GM19193 (cell line): ENCODE measurements around the gene CD247.
A peak's percentile ranks its signal among the peaks of the same experiment; 100 is the strongest.

ENCODE experiments used
- POLR2A ChIP-seq: IDR thresholded peaks from 4 replicates; pipeline ENCODE4 v1.6.1; 2011; ENCODE audit not compliant: insufficient read depth, insufficient read length; ENCODE audit errors: extremely low read depth

CD247 gene

DNA sequence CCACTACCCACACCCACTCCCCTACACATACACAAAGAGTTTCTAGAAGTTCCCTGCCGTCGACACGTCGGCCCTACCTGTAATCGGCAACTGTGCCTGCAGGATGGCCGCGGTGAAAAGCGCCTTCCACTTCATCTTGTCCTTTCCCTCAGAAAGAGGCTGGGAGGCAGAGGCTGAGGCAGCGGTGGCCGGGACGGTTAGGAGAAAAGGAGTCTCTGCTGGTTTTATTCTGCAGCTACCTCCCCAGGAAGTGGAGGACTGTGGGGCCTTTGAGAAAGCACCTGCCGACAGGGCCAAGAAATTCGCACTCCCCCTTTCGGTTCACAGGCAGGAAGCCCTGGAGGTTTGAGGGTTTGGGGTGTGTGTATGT, at the start of gene CD247:
Gene CD247, minus strand, starts transcription at position 199 of the 370 bp plus-strand sequence. Its CDS starts 64 bp downstream, at position 135.
- TF ChIP-seq POLR2A = no peak

DNA sequence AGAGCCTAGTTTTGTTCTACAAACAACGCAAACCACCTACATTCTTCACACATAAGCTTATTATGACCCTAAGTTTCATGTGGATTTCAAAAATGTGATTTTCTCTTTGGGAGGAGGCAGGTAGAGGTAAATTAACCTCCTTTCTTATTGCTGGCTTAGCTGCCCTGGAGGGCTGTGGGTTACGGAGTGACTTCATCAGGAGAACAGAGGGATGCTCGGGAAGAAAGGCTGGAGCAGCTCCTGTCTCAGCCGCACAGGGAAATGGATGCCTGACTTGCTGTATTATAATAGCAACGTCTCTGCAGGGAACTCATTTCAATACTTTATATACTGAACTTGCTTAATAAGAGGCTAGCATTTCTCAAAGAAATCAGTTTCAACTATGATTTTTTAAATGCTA, 49.3 kb upstream of the CD247 start:
- no peak for TF ChIP-seq POLR2A

DNA sequence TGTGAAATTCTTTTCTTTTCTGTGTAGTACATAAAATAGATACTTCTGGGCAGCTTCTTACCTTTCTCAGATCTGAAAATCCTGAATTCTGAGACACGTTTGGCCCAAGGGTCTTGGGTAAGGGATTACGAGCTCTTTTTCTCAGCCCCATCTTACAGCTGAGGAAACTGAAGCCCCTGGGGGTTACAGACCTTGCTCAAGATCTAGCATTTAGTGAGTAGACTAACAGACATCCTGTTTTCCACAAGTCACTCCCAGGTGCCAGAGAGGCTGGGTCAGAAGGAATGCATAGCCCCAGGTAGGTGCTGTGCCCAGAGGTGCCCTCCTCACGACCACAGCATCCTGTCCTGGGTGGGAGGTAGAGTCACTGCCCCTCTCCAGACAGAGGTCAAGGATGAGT, 48.4 kb upstream of the CD247 start:
- no peak for TF ChIP-seq POLR2A

DNA sequence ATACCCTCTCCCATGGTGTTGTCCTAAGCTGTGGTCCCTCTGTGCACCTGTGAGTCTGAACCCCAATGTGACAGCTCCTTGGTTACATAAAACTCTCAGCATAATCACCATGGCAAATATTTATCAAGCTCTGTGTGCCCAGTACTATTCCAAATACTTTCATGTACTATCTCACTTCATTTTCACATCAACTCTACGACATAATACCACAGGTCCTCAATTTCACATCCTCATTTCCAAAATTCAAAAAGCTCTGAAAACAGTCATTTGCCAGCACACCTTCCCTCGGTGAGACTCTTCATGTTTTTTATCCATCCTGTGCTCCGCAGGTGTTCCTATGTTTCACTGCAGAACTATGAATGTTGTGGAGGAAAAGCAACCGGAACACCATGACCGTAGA, 47.6 kb upstream of the CD247 start:
- no peak for TF ChIP-seq POLR2A

DNA sequence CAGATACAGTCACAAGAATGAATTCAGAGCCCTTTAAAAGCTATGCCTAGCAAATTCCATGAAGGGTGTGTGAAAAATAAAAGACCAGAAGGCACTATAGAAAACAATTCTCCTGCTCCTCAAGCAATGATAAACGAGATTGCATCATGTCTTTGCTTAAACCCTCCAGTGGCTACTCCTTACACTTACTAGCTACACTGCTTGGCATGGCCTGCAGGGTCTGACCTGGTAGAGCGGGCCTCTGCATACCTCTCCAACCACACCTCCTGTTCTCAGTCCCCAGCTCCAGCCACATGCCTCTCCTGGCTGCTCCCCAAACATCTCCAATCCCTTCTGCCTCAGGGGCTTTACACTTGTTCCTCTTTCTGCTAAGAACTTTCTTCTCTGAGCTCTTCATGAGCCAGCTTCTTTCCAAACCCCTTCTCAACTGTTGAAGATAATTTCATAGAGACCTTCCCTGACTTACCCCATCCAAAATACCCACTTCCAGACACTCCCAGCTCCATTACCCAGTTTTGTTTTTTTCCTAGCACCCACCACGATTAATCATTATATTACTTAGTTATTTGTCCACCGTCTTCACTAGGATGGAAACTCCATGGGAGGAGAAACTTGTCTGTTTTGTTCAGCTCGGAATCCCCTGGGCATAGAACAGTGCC, 46.4 kb upstream of the CD247 start:
- no peak for TF ChIP-seq POLR2A

DNA sequence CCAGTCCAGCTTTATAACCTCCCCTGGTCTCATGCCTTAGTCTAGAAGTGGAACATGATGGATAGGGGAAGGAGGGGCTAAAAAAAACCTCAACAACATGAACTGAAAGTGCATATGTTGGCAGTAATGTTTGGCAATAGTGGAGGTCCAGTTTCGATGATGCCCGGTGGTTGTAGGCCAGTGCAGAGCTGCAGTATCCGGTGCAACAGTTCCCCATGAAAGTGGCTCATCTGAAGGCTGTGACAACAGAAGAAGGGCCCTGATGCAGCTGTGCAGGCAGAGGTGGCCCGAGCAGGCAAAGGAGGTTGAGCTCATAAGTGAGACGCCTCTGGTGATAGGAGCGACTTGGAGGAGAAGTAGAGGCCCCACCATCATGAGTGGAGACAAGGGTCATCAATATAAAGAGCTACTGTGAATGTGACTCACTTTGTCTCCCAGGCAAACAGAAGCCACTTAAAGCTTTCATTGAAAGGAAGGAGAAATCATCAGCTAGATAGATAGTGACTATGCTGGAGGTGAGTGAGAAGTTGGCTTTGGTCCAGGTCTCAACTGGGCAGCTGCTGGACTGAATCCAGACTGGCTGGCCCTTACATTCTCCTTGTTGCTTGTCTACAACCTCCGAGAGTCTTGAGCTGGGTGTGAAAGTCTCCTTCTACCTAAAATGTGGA, 45.4 kb upstream of the CD247 start:
- no peak for TF ChIP-seq POLR2A

DNA sequence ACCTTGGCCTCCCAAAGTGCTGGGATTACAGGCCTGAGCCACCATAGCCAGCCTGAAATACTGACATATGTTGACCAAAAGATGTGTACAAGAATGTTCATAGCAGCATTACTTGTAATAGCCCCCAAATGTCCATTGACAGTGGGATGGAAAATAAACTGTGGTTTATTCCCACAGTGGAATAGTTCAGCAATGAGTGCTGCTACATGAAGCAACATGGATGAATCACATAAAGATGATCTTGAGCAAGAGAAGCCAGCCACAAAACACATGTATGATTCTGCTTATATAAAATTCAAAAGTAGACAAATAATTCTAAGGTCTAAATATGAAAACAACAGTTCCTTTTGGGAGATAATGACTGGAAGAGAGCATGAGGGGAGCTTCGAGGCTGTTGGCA, 44.4 kb upstream of the CD247 start:
- TF ChIP-seq POLR2A = no peak

DNA sequence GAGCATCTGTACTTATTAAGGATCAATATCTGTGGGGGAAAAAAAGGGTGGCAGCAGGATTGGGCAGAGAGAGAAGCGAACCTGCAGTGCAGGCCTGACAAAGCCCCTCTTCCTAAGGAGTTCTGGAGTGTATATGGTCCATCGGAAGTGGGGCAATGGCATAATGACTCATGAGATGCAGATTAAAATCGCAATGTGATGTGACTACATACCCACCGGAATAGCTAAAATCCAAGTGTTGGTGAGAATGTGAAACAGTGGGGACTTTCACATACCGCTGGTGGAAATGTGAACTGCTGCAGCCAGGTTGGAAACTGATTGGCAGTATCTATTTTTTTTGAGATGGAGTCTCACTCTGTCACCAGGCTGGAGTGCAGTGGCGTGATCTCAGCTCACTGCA, 43.4 kb upstream of the CD247 start:
- no peak for TF ChIP-seq POLR2A

DNA sequence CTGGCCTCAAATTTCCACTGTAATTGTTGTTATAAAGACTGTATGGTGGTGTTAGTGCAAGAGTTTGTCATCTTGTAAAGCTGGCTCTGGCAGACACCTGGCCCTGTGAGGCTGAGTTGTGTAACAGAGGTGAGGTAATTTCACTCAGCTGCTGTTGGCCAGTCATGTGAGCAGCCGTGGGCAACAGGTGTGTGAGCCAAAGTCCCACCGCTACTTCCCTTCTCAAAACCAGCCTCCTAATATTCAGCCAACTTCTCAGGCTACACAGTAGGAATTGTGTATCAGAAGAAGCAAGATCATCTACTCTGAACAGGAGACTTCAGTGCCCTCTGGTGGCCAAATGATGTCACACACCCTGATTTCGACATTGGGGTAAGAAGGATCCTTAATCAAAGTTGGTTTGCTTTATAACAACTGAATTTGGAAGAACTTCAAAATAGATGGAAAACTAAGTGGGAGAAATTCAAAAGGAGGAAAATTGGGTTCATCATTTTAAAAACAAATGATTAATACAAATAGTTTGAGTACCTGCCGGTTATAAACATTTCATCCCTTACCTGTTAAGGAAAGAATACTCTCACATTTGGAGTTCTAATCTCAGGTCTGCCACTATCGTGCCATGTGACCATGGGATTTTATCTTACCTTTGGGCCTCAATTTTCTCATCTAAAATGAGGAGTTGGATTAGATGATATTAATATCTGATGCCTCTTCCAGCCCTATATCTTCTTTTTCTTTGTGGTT, 37.8 kb upstream of the CD247 start:
- no peak for TF ChIP-seq POLR2A

DNA sequence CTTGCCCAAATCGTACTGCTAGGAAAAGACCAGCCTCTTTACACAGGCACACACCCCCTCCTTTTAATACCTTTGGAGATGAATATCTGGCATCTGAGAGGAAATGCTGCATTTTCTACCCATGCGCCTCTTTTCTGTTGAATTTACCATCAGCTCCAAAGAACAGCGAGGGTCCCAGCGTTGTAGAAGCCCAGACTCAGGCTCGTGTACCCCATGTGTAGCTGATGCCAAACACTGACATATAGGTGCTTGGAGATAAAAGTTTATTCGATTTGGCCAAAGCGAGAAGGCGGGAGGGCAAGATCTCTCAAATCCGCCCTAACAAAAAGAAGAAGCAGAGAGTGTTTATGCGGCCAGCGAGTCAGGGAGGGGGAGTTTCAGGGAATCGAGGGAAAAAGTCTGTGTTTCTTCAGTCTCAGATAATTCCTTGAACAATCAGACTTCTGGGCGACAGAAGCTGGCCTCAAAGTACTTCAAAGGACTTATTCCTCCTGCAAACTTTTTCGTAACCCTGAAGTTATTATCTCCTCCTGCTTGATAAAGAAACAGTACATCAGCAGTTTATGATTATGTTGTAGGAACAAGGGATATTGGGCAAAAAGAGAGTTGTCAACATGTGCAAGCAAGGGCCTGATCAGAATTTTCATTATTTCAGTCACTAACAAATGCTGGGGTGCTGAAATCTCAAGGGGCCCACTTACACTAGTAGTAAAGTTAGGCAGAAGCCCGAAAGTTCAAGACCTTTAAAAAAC, 35.9 kb upstream of the CD247 start:
- no peak for TF ChIP-seq POLR2A

DNA sequence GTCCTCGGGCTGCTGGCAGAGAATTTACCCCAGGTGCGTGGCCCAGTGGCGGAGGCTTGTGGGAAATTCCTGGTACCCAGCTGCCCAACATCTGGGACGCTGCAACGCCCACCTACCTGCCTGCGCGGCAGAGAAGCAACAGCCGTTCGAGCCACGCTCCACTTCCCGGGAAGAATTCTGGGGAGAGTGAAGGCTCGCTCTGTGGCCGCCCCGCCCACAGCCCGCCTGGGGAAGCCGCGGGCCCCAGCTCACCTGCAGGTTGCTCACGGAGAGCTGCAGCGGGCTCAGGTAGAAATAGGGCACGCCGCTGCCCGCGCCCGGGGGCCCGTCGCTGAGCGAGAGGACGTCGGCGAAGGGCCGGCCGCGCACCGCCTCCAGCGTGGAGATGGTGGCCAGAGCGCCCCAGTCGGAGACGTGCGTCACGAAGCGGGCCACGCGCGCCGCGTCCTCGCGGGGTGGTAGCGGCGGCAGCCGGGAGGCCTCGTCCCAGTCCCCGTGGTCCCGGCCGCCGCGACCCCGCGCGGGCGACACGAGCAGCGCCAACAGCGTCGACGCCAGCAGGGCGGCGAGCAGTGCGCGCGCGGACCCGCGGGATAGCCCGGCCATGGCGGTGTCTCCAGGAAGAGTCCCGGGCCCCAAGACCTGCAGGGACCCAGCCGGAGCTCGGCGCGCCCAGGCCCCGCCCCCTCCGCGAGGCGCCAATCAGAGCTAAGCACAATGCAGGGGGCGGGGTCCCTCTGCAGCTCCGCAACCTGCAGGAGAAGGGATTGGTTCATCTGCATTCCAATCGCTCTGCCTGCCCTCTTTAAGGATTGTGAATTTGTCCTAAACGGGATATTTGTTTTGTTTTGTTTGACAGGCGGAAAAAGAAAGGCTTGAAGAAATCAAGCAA, 35.1 kb upstream of the CD247 start, which contains the start of gene CREG1:
Gene CREG1, minus strand, starts transcription at position 627 of the 892 bp plus-strand sequence.
- peak; percentile 84 for TF ChIP-seq POLR2A

DNA sequence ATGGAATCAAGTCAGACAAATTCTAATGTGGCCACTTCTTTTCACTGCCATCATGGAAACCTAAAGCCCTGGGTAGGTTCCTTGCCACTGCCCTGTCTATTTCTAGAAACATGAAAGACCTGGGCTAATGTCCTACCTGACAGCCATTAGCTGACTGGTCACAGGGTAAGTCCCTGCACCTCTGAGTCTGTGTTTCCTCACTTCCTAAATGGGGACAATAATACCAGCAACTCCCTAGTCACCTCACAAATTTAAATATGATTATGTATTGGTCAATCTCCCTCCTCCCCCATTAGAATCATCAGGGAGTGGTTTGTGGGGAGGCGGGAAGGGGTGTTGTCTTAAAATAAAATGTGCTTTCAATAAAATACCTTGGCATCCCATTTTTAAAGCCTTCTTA, 33.0 kb upstream of the CD247 start:
- no peak for TF ChIP-seq POLR2A

DNA sequence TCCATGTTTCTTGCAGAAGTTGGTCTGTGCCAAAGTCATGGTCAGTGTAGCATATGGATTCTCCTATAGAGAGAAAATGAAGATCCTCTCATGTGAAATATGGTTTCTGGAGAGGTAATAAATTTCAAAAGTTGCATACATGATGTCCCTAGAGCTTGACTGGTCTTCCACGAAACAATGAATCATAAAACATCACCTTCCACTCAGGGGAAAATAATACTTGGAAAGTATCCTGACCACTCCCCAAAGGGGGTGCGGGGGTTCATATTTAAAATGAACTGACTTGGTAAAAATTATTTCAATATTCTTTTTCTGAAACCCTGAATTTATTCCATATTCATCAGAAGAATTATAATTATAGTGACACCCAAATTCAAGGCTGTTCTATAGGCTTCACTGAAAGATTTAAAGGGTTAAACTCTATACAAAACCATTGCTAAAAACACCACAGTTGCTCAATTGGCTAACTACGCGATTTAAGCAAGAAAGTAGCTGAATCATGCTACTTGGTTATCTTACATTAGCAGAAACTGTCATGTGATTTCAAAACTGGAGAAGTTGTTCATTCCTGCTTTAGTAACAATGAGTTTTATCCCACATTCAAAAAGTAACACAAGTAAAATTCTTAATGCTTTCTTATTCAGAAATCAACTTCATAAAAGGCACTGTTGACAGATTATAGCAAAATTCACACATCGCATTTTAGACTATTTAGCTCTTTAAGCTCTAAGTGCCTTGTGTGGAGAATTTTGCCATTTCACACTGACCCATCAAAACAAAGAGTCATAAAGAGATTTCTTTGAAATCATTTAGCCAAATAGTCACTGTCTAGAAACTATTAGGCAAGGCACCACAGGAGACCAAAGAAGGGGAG, 30.0 kb upstream of the CD247 start:
- no peak for TF ChIP-seq POLR2A

DNA sequence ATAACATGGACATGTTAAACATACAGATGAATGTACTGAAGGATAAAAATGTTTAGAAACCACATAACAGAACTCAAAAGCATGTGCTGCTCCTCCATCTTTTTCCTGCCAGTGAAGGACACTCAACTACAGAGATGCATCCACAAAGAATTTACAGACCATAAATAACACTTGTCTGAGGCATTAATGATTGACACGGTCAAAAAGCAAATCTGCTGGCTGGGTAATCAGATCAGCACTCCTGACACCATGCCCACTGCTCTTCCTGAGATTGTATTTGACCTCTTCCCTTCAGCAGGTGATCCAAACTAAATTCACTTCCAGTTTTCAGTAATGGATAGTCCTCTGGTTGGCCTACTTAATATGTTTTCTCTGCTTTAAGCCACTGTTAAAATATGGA, 28.6 kb upstream of the CD247 start:
- TF ChIP-seq POLR2A = no peak

DNA sequence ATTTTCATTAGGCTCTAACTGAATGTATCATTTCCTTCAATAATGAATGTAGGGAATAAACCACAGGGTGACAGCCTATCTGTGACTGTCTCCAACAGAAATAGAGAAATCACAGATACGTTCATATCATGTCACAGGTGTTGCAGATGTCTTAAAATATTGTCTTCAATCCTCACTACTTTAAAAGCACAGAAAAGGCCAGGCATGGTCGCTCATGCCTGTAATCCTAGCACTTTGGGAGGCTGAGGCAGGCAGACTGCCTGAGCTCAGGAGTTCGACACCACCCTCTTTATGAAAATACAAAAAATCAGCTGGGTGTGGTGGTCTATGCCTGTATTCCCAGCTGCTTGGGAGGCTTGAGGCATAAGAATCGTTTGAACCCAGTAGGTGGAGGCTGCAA, 27.0 kb upstream of the CD247 start:
- TF ChIP-seq POLR2A = no peak
